HepG2 (cell line): ENCODE data around the gene ACACA.

Experiments
- ELF1 ChIP-seq: sonication (generic); formaldehyde crosslinking; IDR thresholded peaks from 2 replicates; pipeline ENCODE4 v1.4.0; 2020; ENCODE audit warnings: missing genetic modification reagents
- SAFB2 ChIP-seq: sonication (generic); formaldehyde crosslinking; IDR thresholded peaks from 2 replicates; pipeline ENCODE4 v1.5.1; 2020; ENCODE audit warnings: missing genetic modification reagents, low read depth, mild to moderate bottlenecking, borderline replicate concordance
- SIX4 ChIP-seq: sonication (generic); formaldehyde crosslinking; IDR thresholded peaks from 2 replicates; pipeline ENCODE4 v1.4.0; 2020; ENCODE audit warnings: missing genetic modification reagents

- TF ChIP-seq ELF1 (CRISPR knock-in tag), result no peak
- no peak for TF ChIP-seq SIX4 (CRISPR knock-in tag)
- TF ChIP-seq SAFB2, result no peak
Measured at GRCh38 chr17:37174205-37174604, 232.4 kb downstream of the ACACA start.
